Loucy (cell line): ENCODE results near the gene NUP205.
"Not testable (repeated sequence)": the region's sequence is repeated elsewhere in the genome, so short reads cannot be mapped to it uniquely, and the experiment has no call there.

Experiments
- EZH2phosphoT487 ChIP-seq: fragments of 200-600 bp; IDR thresholded peaks from 2 replicates; pipeline ENCODE4 v1.6.1; 2018; ENCODE audit warnings: antibody characterized with exemption, mild to moderate bottlenecking, moderate library complexity, borderline replicate concordance
- TF ChIP-seq, protein P1 (sequence below): fragments of 200-600 bp; sonication (generic); conservative IDR thresholded peaks from 2 replicates; pipeline ENCODE4 v1.5.1; 2014; ENCODE audit warnings: mild to moderate bottlenecking, antibody characterized with exemption, low read length

DNA sequence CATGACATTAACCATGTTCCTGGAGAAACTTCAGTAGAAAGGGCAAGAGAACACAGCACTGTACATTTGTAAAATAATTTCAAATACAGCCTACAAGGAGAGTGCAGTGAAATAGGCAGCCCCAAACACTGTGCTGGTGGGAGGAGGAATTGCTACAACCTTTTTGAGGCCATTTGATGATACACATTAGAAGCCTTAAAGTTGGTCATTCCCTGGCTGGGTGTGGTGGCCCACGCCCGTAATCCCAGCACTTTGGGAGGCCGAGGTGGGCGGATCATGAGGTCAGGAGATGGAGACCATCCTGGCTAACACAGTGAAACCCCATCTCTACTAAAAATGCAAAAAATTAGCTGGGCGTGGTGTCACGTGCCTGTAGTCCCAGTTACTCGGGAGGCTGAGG, 134.9 kb downstream of the NUP205 start:
- TF ChIP-seq, protein P1, sequence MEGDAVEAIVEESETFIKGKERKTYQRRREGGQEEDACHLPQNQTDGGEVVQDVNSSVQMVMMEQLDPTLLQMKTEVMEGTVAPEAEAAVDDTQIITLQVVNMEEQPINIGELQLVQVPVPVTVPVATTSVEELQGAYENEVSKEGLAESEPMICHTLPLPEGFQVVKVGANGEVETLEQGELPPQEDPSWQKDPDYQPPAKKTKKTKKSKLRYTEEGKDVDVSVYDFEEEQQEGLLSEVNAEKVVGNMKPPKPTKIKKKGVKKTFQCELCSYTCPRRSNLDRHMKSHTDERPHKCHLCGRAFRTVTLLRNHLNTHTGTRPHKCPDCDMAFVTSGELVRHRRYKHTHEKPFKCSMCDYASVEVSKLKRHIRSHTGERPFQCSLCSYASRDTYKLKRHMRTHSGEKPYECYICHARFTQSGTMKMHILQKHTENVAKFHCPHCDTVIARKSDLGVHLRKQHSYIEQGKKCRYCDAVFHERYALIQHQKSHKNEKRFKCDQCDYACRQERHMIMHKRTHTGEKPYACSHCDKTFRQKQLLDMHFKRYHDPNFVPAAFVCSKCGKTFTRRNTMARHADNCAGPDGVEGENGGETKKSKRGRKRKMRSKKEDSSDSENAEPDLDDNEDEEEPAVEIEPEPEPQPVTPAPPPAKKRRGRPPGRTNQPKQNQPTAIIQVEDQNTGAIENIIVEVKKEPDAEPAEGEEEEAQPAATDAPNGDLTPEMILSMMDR = not testable (repeated sequence)
- TF ChIP-seq EZH2phosphoT487 = not testable (repeated sequence)
